ENCODE measurements around the gene GALNT10. TPM values are rescaled to one million over a fixed set of nuclear protein-coding genes. Genes with fewer than 3 reads are reported as not detected.

GALNT10 gene
- polyA plus RNA-seq, 1 experiment, result 93.1 TPM

GRCh38 chr5:154449786-154450185 is 259.3 kb downstream of the GALNT10 start:
- Histone ChIP-seq H3K27me3 (ENCODE audit: control insufficient read depth, insufficient read depth, low read length) (no peaks in the 10 kb centered on the region), H3K27ac (ENCODE audit: low read depth, low read length) (no peak overlapping the region), H3K9me3 (ENCODE audit: control insufficient read depth, insufficient read depth, low read length) (no peaks in the 10 kb centered on the region), H3K4me3 (ENCODE audit: low read depth, low read length) (no peak overlapping the region)
- ChIA-PET CTCF (interaction anchor here (0.7 to 3.0 kb wide), 6 partner anchors 9 to 377 kb away, joined by 3 to 16 read pairs (median 6); no protein-coding TSS in a partner anchor), POLR2A (no interaction called here)
- DNase-seq (ENCODE audit: low read depth, low spot score), result no peak
- no peak for TF ChIP-seq CTCF (IDR thresholded peaks at IDR 0.05; ENCODE audit: low read depth, low read length)

- Histone ChIP-seq H3K27me3 (ENCODE audit: control insufficient read depth, insufficient read depth, low read length) (no peaks in the 10 kb centered on the region), H3K27ac (ENCODE audit: low read depth, low read length) (no peak overlapping the region), H3K9me3 (ENCODE audit: control insufficient read depth, insufficient read depth, low read length) (no peaks in the 10 kb centered on the region), H3K4me3 (ENCODE audit: low read depth, low read length) (no peak overlapping the region)
- ChIA-PET POLR2A (no interaction called here), CTCF (interaction anchor here (0.7 to 2.3 kb wide), 4 partner anchors 15 to 380 kb away, joined by 3 to 11 read pairs (median 6); no protein-coding TSS in a partner anchor)
- TF ChIP-seq CTCF (IDR thresholded peaks at IDR 0.05; ENCODE audit: low read depth, low read length), result no peak
- no peak for DNase-seq (ENCODE audit: low read depth, low spot score)
Measured at GRCh38 chr5:154451957-154452356, 261.4 kb downstream of the GALNT10 start.

GRCh38 chr5:154455585-154455984 is 265.1 kb downstream of the GALNT10 start:
- DNase-seq (ENCODE audit: low read depth, low spot score), result no peak
- ChIA-PET POLR2A (no interaction called here), CTCF (interaction anchor here (1.5 to 3.9 kb wide), 2 partner anchors 12 to 383 kb away, joined by 4 to 22 read pairs; no protein-coding TSS in a partner anchor)
- Histone ChIP-seq H3K9me3 (ENCODE audit: control insufficient read depth, insufficient read depth, low read length) (no peaks in the 10 kb centered on the region), H3K27me3 (ENCODE audit: control insufficient read depth, insufficient read depth, low read length) (no peaks in the 10 kb centered on the region), H3K4me3 (ENCODE audit: low read depth, low read length) (no peak overlapping the region), H3K27ac (ENCODE audit: low read depth, low read length) (no peak overlapping the region)
- no peak for TF ChIP-seq CTCF (IDR thresholded peaks at IDR 0.05; ENCODE audit: low read depth, low read length)

- POLR2A ChIA-PET, result no interaction called here
- H3K9me3 ChIP-seq (ENCODE audit: control insufficient read depth, insufficient read depth, low read length), result no peaks in the 10 kb centered on the region
- CTCF ChIA-PET, result interaction anchor here (1.5 to 3.9 kb wide), 2 partner anchors 11 to 384 kb away, joined by 4 to 22 read pairs; no protein-coding TSS in a partner anchor
- TF ChIP-seq CTCF (IDR thresholded peaks at IDR 0.05; ENCODE audit: low read depth, low read length), result no peak
- H3K4me3 ChIP-seq (ENCODE audit: low read depth, low read length), result no peak overlapping the region
- DNase-seq (ENCODE audit: low read depth, low spot score), result no peak
- H3K27ac ChIP-seq (ENCODE audit: low read depth, low read length), result no peak overlapping the region
- no peaks in the 10 kb centered on the region for H3K27me3 ChIP-seq (ENCODE audit: control insufficient read depth, insufficient read depth, low read length)
Measured at GRCh38 chr5:154456540-154456939, 266.0 kb downstream of the GALNT10 start.

- DNase-seq (ENCODE audit: low read depth, low spot score), result no peak
- no peaks in the 10 kb centered on the region for H3K27me3 ChIP-seq (ENCODE audit: control insufficient read depth, insufficient read depth, low read length)
- ChIA-PET POLR2A (no interaction called here), CTCF (interaction anchor here (2.0 to 3.9 kb wide), 2 partner anchors 8 to 9 kb away, joined by 4 to 22 read pairs; no protein-coding TSS in a partner anchor)
- no peaks in the 10 kb centered on the region for H3K9me3 ChIP-seq (ENCODE audit: control insufficient read depth, insufficient read depth, low read length)
- H3K4me3 ChIP-seq (ENCODE audit: low read depth, low read length), result no peak overlapping the region
- H3K27ac ChIP-seq (ENCODE audit: low read depth, low read length), result no peak overlapping the region
- no peak for TF ChIP-seq CTCF (IDR thresholded peaks at IDR 0.05; ENCODE audit: low read depth, low read length)
Measured at GRCh38 chr5:154459015-154459414, 268.5 kb downstream of the GALNT10 start.
